GM12875 (cell line): Measurements from ENCODE around the gene UBA1.

ENCODE experiments used
- H3K4me3 ChIP-seq: one replicate; pipeline ENCODE4 v1.5.1; 2011; ENCODE audit warnings: low read depth, low read length, control low read depth
- CTCF ChIP-seq: IDR thresholded peaks from 2 replicates; pipeline ENCODE4 v1.5.1; 2011; ENCODE audit warnings: low read depth, mild to moderate bottlenecking, control low read depth, inconsistent platforms, low read length, moderate library complexity, borderline replicate concordance; ENCODE audit not compliant: insufficient read depth

UBA1 gene

DNA sequence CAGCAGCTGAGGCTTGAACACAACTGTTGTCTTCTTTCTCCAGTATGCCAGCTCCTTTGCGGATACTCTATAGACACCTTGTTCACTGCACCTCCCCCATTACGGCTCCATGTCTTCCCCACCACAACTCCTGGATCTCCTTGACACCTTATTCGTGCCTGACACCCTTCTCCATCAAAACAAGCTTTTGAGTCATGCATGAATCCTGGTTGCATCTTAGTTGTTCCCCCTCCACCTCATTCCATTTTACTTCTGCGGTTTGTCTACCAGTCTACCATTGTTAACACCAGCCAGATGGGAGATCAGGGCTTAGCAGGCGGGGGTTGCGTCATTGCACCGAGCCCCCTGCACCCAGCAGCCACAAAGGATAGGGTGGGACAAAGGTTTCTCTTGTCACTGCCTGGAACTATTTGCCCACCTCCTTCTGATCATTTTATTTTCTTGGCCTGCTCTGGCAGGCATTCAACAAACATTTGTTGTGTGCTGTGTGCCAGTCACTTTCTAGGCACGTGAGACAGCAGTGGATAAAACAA is 22.8 kb downstream of the UBA1 start:
- TF ChIP-seq CTCF = no peak
- no peak overlapping the region for H3K4me3 ChIP-seq

- no peak for TF ChIP-seq CTCF
- peak overlapping the region; percentile 34 for H3K4me3 ChIP-seq
These were observed 23.7 kb downstream of the UBA1 start for GRCh38 chrX:47217121-47217851.

GRCh38 chrX:47217852-47218279 is 24.2 kb downstream of the UBA1 start:
- no peak for TF ChIP-seq CTCF
- peak overlapping the region; percentile 89 for H3K4me3 ChIP-seq

- H3K4me3 ChIP-seq = peak within 1 kb of the TSS; percentile 89
- no peak for TF ChIP-seq CTCF
These were observed 24.8 kb downstream of the UBA1 start, which contains the start of gene CDK16 for GRCh38 chrX:47218280-47218919. Gene CDK16, plus strand, starts transcription at chrX:47218681. Its CDS starts 4,877 bp downstream, at chrX:47223558.

- peak overlapping the region; percentile 89 for H3K4me3 ChIP-seq
- no peak for TF ChIP-seq CTCF
These were observed 25.5 kb downstream of the UBA1 start for GRCh38 chrX:47218920-47219815.

DNA sequence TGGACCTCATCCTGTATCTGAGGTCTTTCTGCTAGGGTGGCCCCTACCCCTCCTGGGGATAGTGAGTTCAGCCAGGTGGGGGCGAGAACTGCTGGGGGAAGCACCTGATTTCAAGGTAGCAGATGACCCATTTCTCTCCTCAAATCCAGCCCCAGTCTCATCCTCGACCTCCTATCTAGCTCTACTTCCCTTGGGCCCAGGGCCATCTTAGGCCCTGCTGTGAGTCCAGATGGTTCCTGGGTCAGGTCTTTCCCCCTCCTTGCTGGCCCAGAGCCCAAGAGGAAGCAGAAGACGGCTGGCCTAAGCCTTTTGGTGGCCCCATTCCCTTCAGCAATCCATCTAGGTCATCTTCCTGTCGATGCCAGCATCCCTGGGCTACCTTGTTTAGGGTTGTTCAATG is 28.1 kb downstream of the UBA1 start:
- no peak overlapping the region for H3K4me3 ChIP-seq
- no peak for TF ChIP-seq CTCF
